OCI-LY3 (cell line): ENCODE results near the gene GRIN2A.

Experiments used
- CTCF ChIP-seq: fragments of 200-600, 300-600 bp; sonication (generic); IDR thresholded peaks from 2 replicates; pipeline ENCODE4 v1.5.1; 2014; ENCODE audit warnings: antibody characterized with exemption, low read length, low read depth
- EZH2phosphoT487 ChIP-seq: fragments of 200-600 bp; shearing (Covaris generic); IDR thresholded peaks from 2 replicates; pipeline ENCODE4 v1.6.1; 2018; ENCODE audit warnings: antibody characterized with exemption, mixed run types, low read depth

GRCh38 chr16:10067835-10068234 is 114.4 kb downstream of the GRIN2A start:
- TF ChIP-seq CTCF (no peak), EZH2phosphoT487 (no peak)
